GM18909 (cell line): Measurements from ENCODE around the gene DNAJC3.
"Not testable (repeated sequence)": the region's sequence is repeated elsewhere in the genome, so short reads cannot be mapped to it uniquely, and the experiment has no call there.

ENCODE experiments used
- ATAC-seq: cut with Tn5 transposase; IDR thresholded peaks from one replicate; pipeline ENCODE4 v1.9.1; 2021; ENCODE audit warnings: mild to moderate bottlenecking; ENCODE audit not compliant: unreplicated experiment, poor library complexity

The DNAJC3 gene

GRCh38 chr13:95667235-95667634 is 9.7 kb upstream of the DNAJC3 start:
- not testable (repeated sequence) for ATAC-seq

- no peak for ATAC-seq
These were observed 5.3 kb upstream of the DNAJC3 start for GRCh38 chr13:95671597-95671996.

- ATAC-seq = peak; percentile 20
These were observed 706 bp upstream of the DNAJC3 start for GRCh38 chr13:95676105-95676761.

GRCh38 chr13:95677564-95678266 is 776 bp downstream of the DNAJC3 start:
- ATAC-seq = no peak

- ATAC-seq = no peak
These were observed 2.0 kb downstream of the DNAJC3 start for GRCh38 chr13:95678967-95679366.

- no peak for ATAC-seq
These were observed 2.8 kb downstream of the DNAJC3 start for GRCh38 chr13:95679722-95680121.

- ATAC-seq = no peak
These were observed 7.5 kb downstream of the DNAJC3 start for GRCh38 chr13:95684418-95684817.

GRCh38 chr13:95684960-95685359 is 8.0 kb downstream of the DNAJC3 start:
- not testable (repeated sequence) for ATAC-seq

- no peak for ATAC-seq
These were observed 12.6 kb downstream of the DNAJC3 start for GRCh38 chr13:95689582-95689926.

- ATAC-seq = not testable (repeated sequence)
These were observed 14.0 kb downstream of the DNAJC3 start for GRCh38 chr13:95690986-95691385.

GRCh38 chr13:95697052-95697680 is 20.2 kb downstream of the DNAJC3 start:
- ATAC-seq = no peak

- no peak for ATAC-seq
These were observed 21.3 kb downstream of the DNAJC3 start for GRCh38 chr13:95698047-95698749.

- no peak for ATAC-seq
These were observed 26.6 kb downstream of the DNAJC3 start for GRCh38 chr13:95703576-95703975.

- no peak for ATAC-seq
These were observed 27.6 kb downstream of the DNAJC3 start for GRCh38 chr13:95704510-95704909.

GRCh38 chr13:95706356-95706755 is 29.4 kb downstream of the DNAJC3 start:
- ATAC-seq = no peak

GRCh38 chr13:95707035-95707434 is 30.1 kb downstream of the DNAJC3 start:
- no peak for ATAC-seq

- no peak for ATAC-seq
These were observed 30.8 kb downstream of the DNAJC3 start for GRCh38 chr13:95707442-95708390.

- ATAC-seq = no peak
These were observed 31.4 kb downstream of the DNAJC3 start for GRCh38 chr13:95708391-95708774.

- no peak for ATAC-seq
These were observed 32.0 kb downstream of the DNAJC3 start for GRCh38 chr13:95708811-95709500.
